ENCODE data around the gene PRDX5.

DNA sequence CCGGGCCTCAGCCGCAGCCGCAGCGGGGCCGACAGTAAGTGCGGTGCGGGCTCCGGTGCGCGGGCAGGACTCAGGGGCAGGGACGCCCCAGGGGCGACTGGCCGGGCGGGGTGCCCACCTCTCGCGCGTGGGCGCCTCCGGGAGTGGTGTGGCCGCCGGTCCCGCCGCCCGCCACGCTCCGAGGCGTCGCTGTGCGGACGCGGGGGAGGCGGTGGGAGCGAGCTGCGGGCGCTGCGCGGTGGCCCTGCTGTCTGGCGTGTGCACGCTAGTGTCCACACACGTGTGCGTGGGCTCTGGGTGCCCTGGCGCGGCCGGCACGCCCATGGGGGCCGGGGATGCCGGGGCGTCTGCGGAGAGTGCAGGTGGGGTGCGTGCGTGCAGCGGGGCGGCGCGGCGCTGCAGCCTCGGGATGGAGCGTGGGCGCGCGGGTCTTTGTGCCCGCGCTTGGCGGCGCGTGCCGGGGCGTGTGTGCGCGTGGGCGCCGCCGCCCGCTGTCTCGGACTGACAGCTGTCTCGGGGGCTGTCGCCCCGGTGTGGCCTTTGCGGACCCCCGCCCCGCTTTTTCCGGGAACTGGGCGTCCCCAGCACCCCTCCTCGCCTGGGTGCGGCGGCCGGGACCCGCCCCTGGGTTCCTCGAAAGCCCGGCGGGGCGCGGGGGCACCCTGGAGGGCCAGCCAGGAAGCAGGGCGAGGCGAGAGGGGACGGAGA, 26.0 kb upstream of the PRDX5 start:
- TF ChIP-seq FOXJ3 (CRISPR knock-in tag; IDR thresholded peaks at IDR 0.05; ENCODE audit: borderline replicate concordance), result no peak
- TF ChIP-seq, protein P1, sequence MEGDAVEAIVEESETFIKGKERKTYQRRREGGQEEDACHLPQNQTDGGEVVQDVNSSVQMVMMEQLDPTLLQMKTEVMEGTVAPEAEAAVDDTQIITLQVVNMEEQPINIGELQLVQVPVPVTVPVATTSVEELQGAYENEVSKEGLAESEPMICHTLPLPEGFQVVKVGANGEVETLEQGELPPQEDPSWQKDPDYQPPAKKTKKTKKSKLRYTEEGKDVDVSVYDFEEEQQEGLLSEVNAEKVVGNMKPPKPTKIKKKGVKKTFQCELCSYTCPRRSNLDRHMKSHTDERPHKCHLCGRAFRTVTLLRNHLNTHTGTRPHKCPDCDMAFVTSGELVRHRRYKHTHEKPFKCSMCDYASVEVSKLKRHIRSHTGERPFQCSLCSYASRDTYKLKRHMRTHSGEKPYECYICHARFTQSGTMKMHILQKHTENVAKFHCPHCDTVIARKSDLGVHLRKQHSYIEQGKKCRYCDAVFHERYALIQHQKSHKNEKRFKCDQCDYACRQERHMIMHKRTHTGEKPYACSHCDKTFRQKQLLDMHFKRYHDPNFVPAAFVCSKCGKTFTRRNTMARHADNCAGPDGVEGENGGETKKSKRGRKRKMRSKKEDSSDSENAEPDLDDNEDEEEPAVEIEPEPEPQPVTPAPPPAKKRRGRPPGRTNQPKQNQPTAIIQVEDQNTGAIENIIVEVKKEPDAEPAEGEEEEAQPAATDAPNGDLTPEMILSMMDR (IDR thresholded peaks at IDR 0.05), result no peak
